OCI-LY1 (cell line): ENCODE data around the gene CACNA1D.

ENCODE experiments used
- H2AFZ ChIP-seq: fragments of 200-600 bp; sonication (generic), shearing (Covaris generic); 2 replicates; pipeline ENCODE4 v1.6.0; 2014; ENCODE audit warnings: antibody characterized with exemption, mild to moderate bottlenecking, low read length
- H3F3A ChIP-seq: fragments of 200-600 bp; sonication (generic), shearing (Covaris generic); 2 replicates; pipeline ENCODE4 v1.6.0; 2014; ENCODE audit warnings: mild to moderate bottlenecking, antibody characterized with exemption, low read length, moderate library complexity; ENCODE audit not compliant: insufficient read depth
- H3K27ac ChIP-seq: fragments of 200-600 bp; sonication (generic); 2 replicates; pipeline ENCODE4 v1.5.1; 2014; ENCODE audit warnings: low read length, mixed run types, mild to moderate bottlenecking, low read depth; ENCODE audit not compliant: poor library complexity, severe bottlenecking
- H3K27me3 ChIP-seq: fragments of 200-600 bp; sonication (generic); 2 replicates; pipeline ENCODE4 v1.6.0; 2014; ENCODE audit warnings: antibody characterized with exemption, mild to moderate bottlenecking, low read length, moderate library complexity; ENCODE audit not compliant: insufficient read depth
- H3K36me3 ChIP-seq: fragments of 200-600 bp; sonication (generic); 2 replicates; pipeline ENCODE4 v1.6.1; 2014; ENCODE audit warnings: mild to moderate bottlenecking, antibody characterized with exemption, low read length, moderate library complexity, mixed read lengths; ENCODE audit not compliant: insufficient read depth
- H3K4me1 ChIP-seq: fragments of 200-600 bp; sonication (generic); 2 replicates; pipeline ENCODE4 v1.5.1; 2014; ENCODE audit warnings: mild to moderate bottlenecking, low read length, moderate library complexity; ENCODE audit not compliant: insufficient read depth, severe bottlenecking
- H3K4me2 ChIP-seq: fragments of 200-600 bp; sonication (generic), shearing (Covaris generic); 2 replicates; pipeline ENCODE4 v1.6.1; 2014; ENCODE audit warnings: low read length
- H3K4me3 ChIP-seq: fragments of 200-600 bp; sonication (generic); 2 replicates; pipeline ENCODE4 v1.5.1; 2014; ENCODE audit warnings: low read length, low read depth, mild to moderate bottlenecking, mixed read lengths; ENCODE audit not compliant: poor library complexity, severe bottlenecking
- H3K79me2 ChIP-seq: fragments of 200-600 bp; shearing (Covaris generic); 2 replicates; pipeline ENCODE4 v1.6.1; 2016; ENCODE audit warnings: mixed run types, low read length, mixed read lengths; ENCODE audit not compliant: insufficient read depth
- H3K9ac ChIP-seq: fragments of 200-600 bp; sonication (generic), shearing (Covaris generic); 2 replicates; pipeline ENCODE4 v1.6.1; 2014; ENCODE audit warnings: mild to moderate bottlenecking, low read length, mixed read lengths
- H3K9me2 ChIP-seq: fragments of 200-600 bp; sonication (generic), shearing (Covaris generic); 2 replicates; pipeline ENCODE4 v1.6.1; 2014; ENCODE audit warnings: low read depth, mild to moderate bottlenecking, low read length, mixed read lengths
- H3K9me3 ChIP-seq: fragments of 200-600 bp; shearing (Covaris generic); 2 replicates; pipeline ENCODE4 v1.6.1; 2014; ENCODE audit warnings: low read length, mixed read lengths
- H4K20me1 ChIP-seq: fragments of 200-600 bp; sonication (generic), shearing (Covaris generic); 2 replicates; pipeline ENCODE4 v1.6.0; 2016; ENCODE audit warnings: mild to moderate bottlenecking, low read length; ENCODE audit not compliant: insufficient read depth
- EZH2 ChIP-seq: fragments of 200-600 bp; sonication (generic), shearing (Covaris generic); IDR thresholded peaks from 2 replicates; pipeline ENCODE4 v1.8.0; 2017; ENCODE audit warnings: borderline replicate concordance, mixed run types, mild to moderate bottlenecking, antibody characterized with exemption, low read length, moderate library complexity, mixed read lengths
- TF ChIP-seq, protein P1 (sequence below): fragments of 200-600 bp; sonication (generic), shearing (Covaris generic); IDR thresholded peaks from 2 replicates; pipeline ENCODE4 v1.5.1; 2017; ENCODE audit warnings: mild to moderate bottlenecking, antibody characterized with exemption, low read length, moderate library complexity, mixed read lengths

CACNA1D gene

DNA sequence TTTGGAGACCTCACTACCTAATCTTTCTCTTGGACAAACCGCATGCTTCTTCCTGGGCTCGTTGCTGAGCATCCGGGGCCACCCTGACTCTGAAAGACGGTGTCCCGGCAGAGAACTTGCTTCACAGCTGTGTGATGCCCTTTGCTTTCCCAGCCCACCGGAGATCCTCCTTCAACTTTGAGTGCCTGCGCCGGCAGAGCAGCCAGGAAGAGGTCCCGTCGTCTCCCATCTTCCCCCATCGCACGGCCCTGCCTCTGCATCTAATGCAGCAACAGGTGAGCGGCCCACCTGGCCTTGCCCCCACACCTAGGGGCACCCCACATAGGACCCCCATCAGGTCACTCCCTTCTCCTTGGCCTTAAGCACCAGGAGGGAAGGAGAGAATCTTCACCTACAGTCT is 314.1 kb downstream of the CACNA1D start:
- H3F3A ChIP-seq, result no peaks in the 10 kb centered on the region
- H3K4me2 ChIP-seq, result no peak overlapping the region
- no peaks in the 10 kb centered on the region for H3K79me2 ChIP-seq
- no peaks in the 10 kb centered on the region for H3K27me3 ChIP-seq
- H4K20me1 ChIP-seq, result no peaks in the 10 kb centered on the region
- no peak overlapping the region for H2AFZ ChIP-seq
- no peaks in the 10 kb centered on the region for H3K9me3 ChIP-seq
- no peak overlapping the region for H3K9ac ChIP-seq
- TF ChIP-seq, protein P1, sequence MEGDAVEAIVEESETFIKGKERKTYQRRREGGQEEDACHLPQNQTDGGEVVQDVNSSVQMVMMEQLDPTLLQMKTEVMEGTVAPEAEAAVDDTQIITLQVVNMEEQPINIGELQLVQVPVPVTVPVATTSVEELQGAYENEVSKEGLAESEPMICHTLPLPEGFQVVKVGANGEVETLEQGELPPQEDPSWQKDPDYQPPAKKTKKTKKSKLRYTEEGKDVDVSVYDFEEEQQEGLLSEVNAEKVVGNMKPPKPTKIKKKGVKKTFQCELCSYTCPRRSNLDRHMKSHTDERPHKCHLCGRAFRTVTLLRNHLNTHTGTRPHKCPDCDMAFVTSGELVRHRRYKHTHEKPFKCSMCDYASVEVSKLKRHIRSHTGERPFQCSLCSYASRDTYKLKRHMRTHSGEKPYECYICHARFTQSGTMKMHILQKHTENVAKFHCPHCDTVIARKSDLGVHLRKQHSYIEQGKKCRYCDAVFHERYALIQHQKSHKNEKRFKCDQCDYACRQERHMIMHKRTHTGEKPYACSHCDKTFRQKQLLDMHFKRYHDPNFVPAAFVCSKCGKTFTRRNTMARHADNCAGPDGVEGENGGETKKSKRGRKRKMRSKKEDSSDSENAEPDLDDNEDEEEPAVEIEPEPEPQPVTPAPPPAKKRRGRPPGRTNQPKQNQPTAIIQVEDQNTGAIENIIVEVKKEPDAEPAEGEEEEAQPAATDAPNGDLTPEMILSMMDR, result no peak
- no peak for TF ChIP-seq EZH2
- no peaks in the 10 kb centered on the region for H3K4me1 ChIP-seq
- no peak overlapping the region for H3K4me3 ChIP-seq
- H3K27ac ChIP-seq, result no peak overlapping the region
- H3K9me2 ChIP-seq, result no peaks in the 10 kb centered on the region
- no peaks in the 10 kb centered on the region for H3K36me3 ChIP-seq

DNA sequence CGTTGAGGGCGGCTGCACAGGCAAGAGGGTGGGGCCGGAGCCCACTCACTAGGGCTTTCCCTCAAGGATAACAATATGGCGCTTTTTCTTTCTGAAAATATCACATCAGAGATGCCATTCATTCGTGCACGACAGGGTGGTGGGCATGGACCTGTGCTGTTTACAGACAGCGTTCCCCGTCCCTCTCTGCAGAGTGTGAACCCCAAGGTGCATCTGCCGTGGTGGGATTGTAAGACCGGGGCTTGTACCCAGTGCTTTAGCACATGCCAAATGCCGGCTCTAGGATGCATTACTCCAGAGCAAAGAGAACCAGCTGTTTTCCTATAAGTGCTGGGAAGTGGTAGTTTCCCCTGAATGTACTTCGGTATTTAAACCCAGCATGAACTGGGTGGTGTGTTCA is 314.9 kb downstream of the CACNA1D start:
- Histone ChIP-seq H3K36me3 (no peaks in the 10 kb centered on the region), H3K4me1 (no peaks in the 10 kb centered on the region), H3K9ac (no peak overlapping the region), H2AFZ (no peak overlapping the region), H4K20me1 (no peaks in the 10 kb centered on the region), H3K9me2 (no peaks in the 10 kb centered on the region), H3F3A (no peaks in the 10 kb centered on the region), H3K9me3 (no peaks in the 10 kb centered on the region), H3K4me2 (no peak overlapping the region), H3K27ac (no peak overlapping the region), H3K4me3 (no peak overlapping the region), H3K79me2 (no peaks in the 10 kb centered on the region), H3K27me3 (no peaks in the 10 kb centered on the region)
- TF ChIP-seq, protein P1, result no peak
- no peak for TF ChIP-seq EZH2

DNA sequence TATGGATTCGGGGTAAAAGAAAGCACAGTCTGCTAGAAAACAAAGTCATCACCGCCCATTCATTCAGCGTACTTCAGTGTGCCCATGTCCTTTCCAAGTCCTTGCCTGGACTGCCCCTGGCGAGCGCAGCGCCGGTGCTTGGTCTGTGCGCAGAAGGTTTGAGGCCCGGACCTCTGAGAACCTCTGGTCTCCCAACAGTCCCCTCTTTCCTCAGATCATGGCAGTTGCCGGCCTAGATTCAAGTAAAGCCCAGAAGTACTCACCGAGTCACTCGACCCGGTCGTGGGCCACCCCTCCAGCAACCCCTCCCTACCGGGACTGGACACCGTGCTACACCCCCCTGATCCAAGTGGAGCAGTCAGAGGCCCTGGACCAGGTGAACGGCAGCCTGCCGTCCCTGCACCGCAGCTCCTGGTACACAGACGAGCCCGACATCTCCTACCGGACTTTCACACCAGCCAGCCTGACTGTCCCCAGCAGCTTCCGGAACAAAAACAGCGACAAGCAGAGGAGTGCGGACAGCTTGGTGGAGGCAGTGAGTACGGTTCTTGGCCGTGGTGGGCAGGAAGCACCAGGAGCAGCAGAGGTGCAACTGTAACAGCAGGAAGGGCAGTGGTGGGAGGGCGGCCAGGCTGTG is 315.5 kb downstream of the CACNA1D start:
- no peaks in the 10 kb centered on the region for H3F3A ChIP-seq

More for the DNA sequence above, 315.5 kb downstream of the CACNA1D start:
- no peak overlapping the region for H3K4me2 ChIP-seq
- H4K20me1 ChIP-seq, result no peaks in the 10 kb centered on the region
- no peaks in the 10 kb centered on the region for H3K36me3 ChIP-seq
- H3K27me3 ChIP-seq, result no peaks in the 10 kb centered on the region
- no peak overlapping the region for H3K4me3 ChIP-seq
- no peak overlapping the region for H3K27ac ChIP-seq
- no peak overlapping the region for H2AFZ ChIP-seq
- H3K79me2 ChIP-seq, result no peaks in the 10 kb centered on the region
- H3K9ac ChIP-seq, result no peak overlapping the region
- no peaks in the 10 kb centered on the region for H3K4me1 ChIP-seq
- no peaks in the 10 kb centered on the region for H3K9me3 ChIP-seq
- TF ChIP-seq, protein P1, result no peak
- no peak for TF ChIP-seq EZH2
- H3K9me2 ChIP-seq, result no peaks in the 10 kb centered on the region
